ENCODE data around the gene ELL2. TPM values are rescaled to one million over a fixed set of nuclear protein-coding genes. Genes with fewer than 3 reads are reported as not detected.

Gene ELL2
- total and polyA plus RNA-seq, 9 of the 15 experiments (the other 6 are each of a cell fraction or from before 2014, with no cell fraction given) = 4.3 to 18.3 (median 14.5) TPM

- no peak overlapping the region for H3K9ac ChIP-seq (ENCODE audit: insufficient read depth in 1 of 2, low read depth in 2 of 2, low read length in 2 of 2)
- FAIRE-seq (peak; percentile 40), ATAC-seq (peak; percentile 75), DNase-seq (ENCODE audit: extremely low read depth in 1 of 4, low spot score in 3 of 4) (peak; percentile 23 to 44 (median 32))
- WGBS (ENCODE audit: insufficient coverage, low coverage, missing lambda C conversion rate) = 12% methylated on average over 3 of the region's 3 CpGs
- no peak overlapping the region for H3K4me3 ChIP-seq
- in situ Hi-C loops (cut with MboI) = no loop called here
- no peaks in the 10 kb centered on the region for H3K9me3 ChIP-seq (replicated peaks; ENCODE audit: control insufficient read depth, insufficient read depth, low read depth, low read length)
- no peak overlapping the region for H3K27ac ChIP-seq (ENCODE audit: extremely low read depth, low read depth, low read length)
- H3K4me1 ChIP-seq (replicated peaks in 1 of 2; ENCODE audit: control insufficient read depth in 2 of 2, insufficient read depth in 2 of 2, low read length in 2 of 2) = peaks cover 0 to 20% of the 10 kb centered on the region in 2 experiments; a peak in 2 of 5 replicates
- POLR2A ChIA-PET = interaction anchor here (1.4 kb wide), 1 partner anchor 11 kb away, joined by 4 read pairs; no protein-coding TSS in a partner anchor
- no peaks in the 10 kb centered on the region for H3K9me1 ChIP-seq (ENCODE audit: control insufficient read depth, insufficient read depth, low read length)
- H4K20me1 ChIP-seq (replicated peaks; ENCODE audit: control insufficient read depth, insufficient read depth, low read length) = no peaks in the 10 kb centered on the region
- CTCF ChIA-PET (ENCODE audit: low intra/inter-chr PET ratio) = interaction anchor here (0.9 kb wide), 1 partner anchor 38 kb away, joined by 4 read pairs; no protein-coding TSS in a partner anchor
- H3K27me3 ChIP-seq (ENCODE audit: control insufficient read depth in 2 of 2, insufficient read depth in 2 of 2, low read length in 2 of 2) = no peaks in the 10 kb centered on the region
- peak overlapping the region; percentile 41; the same call in 1 of the 2 replicates for H2AFZ ChIP-seq (ENCODE audit: low read depth, low read length)
- peak overlapping the region; percentile 35; the same call in 1 of the 2 replicates for H3K4me2 ChIP-seq (ENCODE audit: insufficient read depth, low read length)
- H3K36me3 ChIP-seq (ENCODE audit: control insufficient read depth, insufficient read depth, low read length) = 0 out of 3 replicates have a peak, but pooled peaks cover 2% of the 10 kb centered on the region
- no TSS peak for BruUV-seq (replicated peaks)
- intact Hi-C loops (cut with micrococcal nuclease) = no loop called here
- no peaks in the 10 kb centered on the region for H3K79me2 ChIP-seq (ENCODE audit: control insufficient read depth, insufficient read depth, low read length)
- TF ChIP-seq GATAD2B (IDR thresholded peaks at IDR 0.05; ENCODE audit: borderline replicate concordance) (no peak), MTA1 (IDR thresholded peaks at IDR 0.05; ENCODE audit: borderline replicate concordance) (no peak), XRCC4 (IDR thresholded peaks at IDR 0.05; ENCODE audit: extremely low read depth, insufficient read depth, insufficient read length) (no peak), U2AF2 (optimal IDR thresholded peaks at IDR 0.05; ENCODE audit: low read depth, low read length) (no peak), ETV6 (IDR thresholded peaks at IDR 0.05; ENCODE audit: borderline replicate concordance in 1 of 2, low read depth in 2 of 2, low read length in 1 of 2) (no peak), ETV6 (CRISPR knock-in tag; IDR thresholded peaks at IDR 0.05; ENCODE audit: borderline replicate concordance) (no peak), NR3C1 (CRISPR knock-in tag; IDR thresholded peaks at IDR 0.05) (no peak), SMC3 (conservative IDR thresholded peaks at IDR 0.05; ENCODE audit: insufficient read depth, low read depth, low read length) (no peak), ZNF766 (CRISPR knock-in tag; conservative IDR thresholded peaks at IDR 0.05) (no peak), TCF7 (IDR thresholded peaks at IDR 0.05; ENCODE audit: borderline replicate concordance) (no peak), ZNF140 (CRISPR knock-in tag; IDR thresholded peaks at IDR 0.05) (no peak), RBBP5 (IDR thresholded peaks at IDR 0.05; ENCODE audit: borderline replicate concordance, insufficient read depth, low read length, poor library complexity, severe bottlenecking) (no peak), EGR1 (conservative IDR thresholded peaks at IDR 0.05) (peak; percentile 36), CBFB (CRISPR knock-in tag; IDR thresholded peaks at IDR 0.05) (no peak), ZNF449 (CRISPR knock-in tag; IDR thresholded peaks at IDR 0.05) (no peak)
- TF ChIP-seq, protein P1, sequence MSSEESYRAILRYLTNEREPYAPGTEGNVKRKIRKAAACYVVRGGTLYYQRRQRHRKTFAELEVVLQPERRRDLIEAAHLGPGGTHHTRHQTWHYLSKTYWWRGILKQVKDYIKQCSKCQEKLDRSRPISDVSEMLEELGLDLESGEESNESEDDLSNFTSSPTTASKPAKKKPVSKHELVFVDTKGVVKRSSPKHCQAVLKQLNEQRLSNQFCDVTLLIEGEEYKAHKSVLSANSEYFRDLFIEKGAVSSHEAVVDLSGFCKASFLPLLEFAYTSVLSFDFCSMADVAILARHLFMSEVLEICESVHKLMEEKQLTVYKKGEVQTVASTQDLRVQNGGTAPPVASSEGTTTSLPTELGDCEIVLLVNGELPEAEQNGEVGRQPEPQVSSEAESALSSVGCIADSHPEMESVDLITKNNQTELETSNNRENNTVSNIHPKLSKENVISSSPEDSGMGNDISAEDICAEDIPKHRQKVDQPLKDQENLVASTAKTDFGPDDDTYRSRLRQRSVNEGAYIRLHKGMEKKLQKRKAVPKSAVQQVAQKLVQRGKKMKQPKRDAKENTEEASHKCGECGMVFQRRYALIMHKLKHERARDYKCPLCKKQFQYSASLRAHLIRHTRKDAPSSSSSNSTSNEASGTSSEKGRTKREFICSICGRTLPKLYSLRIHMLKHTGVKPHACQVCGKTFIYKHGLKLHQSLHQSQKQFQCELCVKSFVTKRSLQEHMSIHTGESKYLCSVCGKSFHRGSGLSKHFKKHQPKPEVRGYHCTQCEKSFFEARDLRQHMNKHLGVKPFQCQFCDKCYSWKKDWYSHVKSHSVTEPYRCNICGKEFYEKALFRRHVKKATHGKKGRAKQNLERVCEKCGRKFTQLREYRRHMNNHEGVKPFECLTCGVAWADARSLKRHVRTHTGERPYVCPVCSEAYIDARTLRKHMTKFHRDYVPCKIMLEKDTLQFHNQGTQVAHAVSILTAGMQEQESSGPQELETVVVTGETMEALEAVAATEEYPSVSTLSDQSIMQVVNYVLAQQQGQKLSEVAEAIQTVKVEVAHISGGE (CRISPR knock-in tag; IDR thresholded peaks at IDR 0.05) = no peak
- TF ChIP-seq, protein P2, sequence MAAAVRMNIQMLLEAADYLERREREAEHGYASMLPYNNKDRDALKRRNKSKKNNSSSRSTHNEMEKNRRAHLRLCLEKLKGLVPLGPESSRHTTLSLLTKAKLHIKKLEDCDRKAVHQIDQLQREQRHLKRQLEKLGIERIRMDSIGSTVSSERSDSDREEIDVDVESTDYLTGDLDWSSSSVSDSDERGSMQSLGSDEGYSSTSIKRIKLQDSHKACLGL (CRISPR knock-in tag; IDR thresholded peaks at IDR 0.05; ENCODE audit: borderline replicate concordance, poor library complexity, severe bottlenecking) = no peak
Measured at GRCh38 chr5:95918421-95919006, 43.1 kb downstream of the ELL2 start.

Data from K562 (cell line).